ENCODE measurements around the gene SOX18.

Gene SOX18

DNA sequence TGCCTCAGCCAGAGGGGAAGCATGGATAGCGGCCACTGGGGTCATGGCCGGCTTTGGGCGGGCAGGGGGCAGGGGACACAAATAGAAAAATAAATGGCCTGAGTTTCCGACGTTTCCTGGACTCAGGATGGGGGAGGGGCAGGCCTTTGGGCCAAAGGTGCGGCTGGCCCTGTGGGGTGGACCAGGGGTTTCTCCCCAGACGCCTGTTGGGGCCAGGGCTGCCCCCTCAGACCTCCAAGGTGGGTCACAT lies 7.1 kb upstream of the SOX18 start:
- no peak overlapping the region for H4K8ac ChIP-seq (ENCODE audit: low read depth, low read length)
- H3K4me3 ChIP-seq (ENCODE audit: low read depth, low read length): no peak overlapping the region
- H2BK12ac ChIP-seq (ENCODE audit: low read length): peak overlapping the region; percentile 70
- peaks cover 16% of the 10 kb centered on the region for H3K79me1 ChIP-seq (ENCODE audit: low read length)
- H3K27ac ChIP-seq (ENCODE audit: low read depth, low read length): no peak overlapping the region
- peak overlapping the region; percentile 20 for H2BK120ac ChIP-seq (ENCODE audit: insufficient read depth, low read length, poor library complexity)
- no CpG with 5 or more reads among the region's 7 CpGs for WGBS (ENCODE audit: extremely low coverage, insufficient coverage, insufficient read length)
- peak overlapping the region; percentile 41 for H4K91ac ChIP-seq (ENCODE audit: low read depth, low read length)
- H3K18ac ChIP-seq (ENCODE audit: low read length): no peak overlapping the region
- H3K4ac ChIP-seq (ENCODE audit: low read depth, low read length): no peak overlapping the region
- no peak for DNase-seq
- H3K4me2 ChIP-seq (ENCODE audit: low read length): no peak overlapping the region
- H2BK5ac ChIP-seq (ENCODE audit: low read depth, low read length, poor library complexity): no peak overlapping the region
- no peak overlapping the region for H2AFZ ChIP-seq (ENCODE audit: insufficient read depth, low read length, poor library complexity)
- no peak overlapping the region for H4K12ac ChIP-seq (ENCODE audit: low read depth, low read length)
- H3K9me3 ChIP-seq (ENCODE audit: insufficient read depth, low read depth, low read length): no peaks in the 10 kb centered on the region
- no peaks in the 10 kb centered on the region for H3K36me3 ChIP-seq (ENCODE audit: control insufficient read depth in 1 of 2, insufficient read depth in 2 of 2, low read length in 2 of 2)
- H2AK5ac ChIP-seq (ENCODE audit: low read length): peak overlapping the region; percentile 6
- H3K79me2 ChIP-seq (ENCODE audit: control insufficient read depth, insufficient read depth, low read length, poor library complexity): no peaks in the 10 kb centered on the region
- no peak overlapping the region for H3K23ac ChIP-seq (ENCODE audit: low read length)
- H3K14ac ChIP-seq (ENCODE audit: low read length): no peak overlapping the region
- H3K4me1 ChIP-seq (ENCODE audit: control insufficient read depth in 1 of 2, insufficient read depth in 2 of 2, low read length in 2 of 2): peaks cover 20 to 33% of the 10 kb centered on the region in 2 experiments
- no peak overlapping the region for H3K9ac ChIP-seq (ENCODE audit: low read length)
- no peaks in the 10 kb centered on the region for H3K27me3 ChIP-seq (ENCODE audit: insufficient read depth, low read length)

GRCh38 chr20:64055893-64056638 lies 6.6 kb upstream of the SOX18 start:
- Histone ChIP-seq H3K79me1 (ENCODE audit: low read length) (peaks cover 16% of the 10 kb centered on the region), H4K8ac (ENCODE audit: low read depth, low read length) (peak overlapping the region; percentile 61), H3K27ac (ENCODE audit: low read depth, low read length) (peak overlapping the region; percentile 20), H3K27me3 (ENCODE audit: insufficient read depth, low read length) (peaks cover 1% of the 10 kb centered on the region), H3K23ac (ENCODE audit: low read length) (no peak overlapping the region), H3K9me3 (ENCODE audit: insufficient read depth, low read depth, low read length) (no peaks in the 10 kb centered on the region), H2BK120ac (ENCODE audit: insufficient read depth, low read length, poor library complexity) (peak overlapping the region; percentile 20), H3K4me2 (ENCODE audit: low read length) (no peak overlapping the region), H2BK5ac (ENCODE audit: low read depth, low read length, poor library complexity) (peak overlapping the region; percentile 61), H3K36me3 (ENCODE audit: control insufficient read depth in 1 of 2, insufficient read depth in 2 of 2, low read length in 2 of 2) (no peaks in the 10 kb centered on the region), H3K14ac (ENCODE audit: low read length) (peak overlapping the region; percentile 81), H4K91ac (ENCODE audit: low read depth, low read length) (peak overlapping the region; percentile 87), H3K79me2 (ENCODE audit: control insufficient read depth, insufficient read depth, low read length, poor library complexity) (no peaks in the 10 kb centered on the region), H3K4me1 (ENCODE audit: control insufficient read depth in 1 of 2, insufficient read depth in 2 of 2, low read length in 2 of 2) (peaks cover 20 to 33% of the 10 kb centered on the region in 2 experiments), H2AK5ac (ENCODE audit: low read length) (peak overlapping the region; percentile 65), H2AFZ (ENCODE audit: insufficient read depth, low read length, poor library complexity) (no peak overlapping the region), H3K9ac (ENCODE audit: low read length) (no peak overlapping the region), H3K4me3 (ENCODE audit: low read depth, low read length) (no peak overlapping the region), H2BK12ac (ENCODE audit: low read length) (peak overlapping the region; percentile 77), H4K12ac (ENCODE audit: low read depth, low read length) (peak overlapping the region; percentile 49), H3K4ac (ENCODE audit: low read depth, low read length) (no peak overlapping the region), H3K18ac (ENCODE audit: low read length) (peak overlapping the region; percentile 71)
- WGBS (ENCODE audit: extremely low coverage, insufficient coverage, insufficient read length): no CpG with 5 or more reads among the region's 22 CpGs
- no peak for DNase-seq

- no CpG with 5 or more reads among the region's 9 CpGs for WGBS (ENCODE audit: extremely low coverage, insufficient coverage, insufficient read length)
- H3K4me2 ChIP-seq (ENCODE audit: low read length): no peak overlapping the region
- peaks cover 7% of the 10 kb centered on the region for H3K27me3 ChIP-seq (ENCODE audit: insufficient read depth, low read length)
- peak overlapping the region; percentile 51 for H4K8ac ChIP-seq (ENCODE audit: low read depth, low read length)
- peak overlapping the region; percentile 56 for H3K18ac ChIP-seq (ENCODE audit: low read length)
- peak overlapping the region; percentile 61 for H2BK5ac ChIP-seq (ENCODE audit: low read depth, low read length, poor library complexity)
- H3K79me1 ChIP-seq (ENCODE audit: low read length): peaks cover 16% of the 10 kb centered on the region
- H3K4me1 ChIP-seq (ENCODE audit: control insufficient read depth in 1 of 2, insufficient read depth in 2 of 2, low read length in 2 of 2): peaks cover 20 to 33% of the 10 kb centered on the region in 2 experiments
- no peak overlapping the region for H2AFZ ChIP-seq (ENCODE audit: insufficient read depth, low read length, poor library complexity)
- peak overlapping the region; percentile 53 for H2AK5ac ChIP-seq (ENCODE audit: low read length)
- peak overlapping the region; percentile 39 for H4K12ac ChIP-seq (ENCODE audit: low read depth, low read length)
- no peak overlapping the region for H3K23ac ChIP-seq (ENCODE audit: low read length)
- peak overlapping the region; percentile 29 for H3K4ac ChIP-seq (ENCODE audit: low read depth, low read length)
- no peak overlapping the region for H3K4me3 ChIP-seq (ENCODE audit: low read depth, low read length)
- no peak for DNase-seq
- no peaks in the 10 kb centered on the region for H3K36me3 ChIP-seq (ENCODE audit: control insufficient read depth in 1 of 2, insufficient read depth in 2 of 2, low read length in 2 of 2)
- H2BK120ac ChIP-seq (ENCODE audit: insufficient read depth, low read length, poor library complexity): peak overlapping the region; percentile 41
- H2BK12ac ChIP-seq (ENCODE audit: low read length): peak overlapping the region; percentile 47
- no peaks in the 10 kb centered on the region for H3K79me2 ChIP-seq (ENCODE audit: control insufficient read depth, insufficient read depth, low read length, poor library complexity)
- peak overlapping the region; percentile 66 for H3K14ac ChIP-seq (ENCODE audit: low read length)
- H3K9me3 ChIP-seq (ENCODE audit: insufficient read depth, low read depth, low read length): no peaks in the 10 kb centered on the region
- peak overlapping the region; percentile 9 for H3K27ac ChIP-seq (ENCODE audit: low read depth, low read length)
- peak overlapping the region; percentile 87 for H4K91ac ChIP-seq (ENCODE audit: low read depth, low read length)
- H3K9ac ChIP-seq (ENCODE audit: low read length): no peak overlapping the region
These were observed 6.0 kb upstream of the SOX18 start for GRCh38 chr20:64055396-64055892.

DNA sequence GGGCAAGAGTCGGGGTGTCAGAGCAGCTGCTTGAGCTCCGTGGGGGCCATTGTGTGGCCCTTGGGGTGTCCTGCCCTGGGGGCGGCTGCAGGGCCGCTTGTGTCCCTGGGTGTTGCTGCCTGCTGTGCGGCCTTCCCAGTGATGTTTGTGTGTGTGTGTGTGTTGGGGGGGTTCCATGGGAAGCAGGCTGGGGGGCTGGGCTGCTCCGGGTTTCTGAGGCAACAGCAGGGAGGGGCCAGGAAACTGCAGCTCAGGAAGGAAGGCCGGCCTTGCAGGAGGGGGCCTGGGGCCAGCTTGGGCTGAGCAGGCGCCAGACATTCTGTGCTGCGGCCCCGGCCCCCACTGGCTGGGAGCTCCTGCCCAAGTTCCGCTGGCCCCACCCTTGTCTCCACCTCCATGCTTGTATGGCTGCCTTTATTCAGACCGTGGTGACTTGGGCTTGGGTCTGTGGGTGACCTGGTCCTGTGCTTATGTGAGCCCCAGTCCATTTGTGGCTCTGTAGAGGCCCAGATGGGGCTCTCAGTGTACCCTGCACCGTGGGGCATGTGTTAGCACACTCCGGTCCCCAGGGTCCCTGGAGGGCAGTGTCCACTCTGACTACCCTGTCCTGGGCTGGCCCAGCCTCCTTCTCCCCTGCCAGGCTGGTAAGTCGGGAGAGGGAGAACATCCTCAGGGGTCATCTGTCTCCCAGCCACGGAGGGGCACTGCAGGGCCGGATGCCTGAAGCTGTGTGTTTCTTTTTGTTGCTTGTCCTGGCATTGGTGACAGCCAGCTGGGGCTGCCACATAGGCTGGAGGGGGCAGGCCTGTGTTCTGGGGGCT lies 4.6 kb upstream of the SOX18 start:
- Histone ChIP-seq H3K36me3 (ENCODE audit: control insufficient read depth in 1 of 2, insufficient read depth in 2 of 2, low read length in 2 of 2) (no peaks in the 10 kb centered on the region), H3K23ac (ENCODE audit: low read length) (no peak overlapping the region), H4K12ac (ENCODE audit: low read depth, low read length) (peak overlapping the region; percentile 38), H3K9me3 (ENCODE audit: insufficient read depth, low read depth, low read length) (no peaks in the 10 kb centered on the region), H3K27me3 (ENCODE audit: insufficient read depth, low read length) (peaks cover 20% of the 10 kb centered on the region), H2BK120ac (ENCODE audit: insufficient read depth, low read length, poor library complexity) (peak overlapping the region; percentile 57), H3K79me1 (ENCODE audit: low read length) (peaks cover 16% of the 10 kb centered on the region), H3K4me2 (ENCODE audit: low read length) (no peak overlapping the region), H4K8ac (ENCODE audit: low read depth, low read length) (peak overlapping the region; percentile 50), H3K9ac (ENCODE audit: low read length) (no peak overlapping the region), H3K4me1 (ENCODE audit: control insufficient read depth in 1 of 2, insufficient read depth in 2 of 2, low read length in 2 of 2) (peaks cover 20 to 33% of the 10 kb centered on the region in 2 experiments), H3K4me3 (ENCODE audit: low read depth, low read length) (no peak overlapping the region), H2AK5ac (ENCODE audit: low read length) (peak overlapping the region; percentile 60), H3K79me2 (ENCODE audit: control insufficient read depth, insufficient read depth, low read length, poor library complexity) (no peaks in the 10 kb centered on the region), H3K18ac (ENCODE audit: low read length) (peak overlapping the region; percentile 21), H2BK12ac (ENCODE audit: low read length) (peak overlapping the region; percentile 73), H4K91ac (ENCODE audit: low read depth, low read length) (peak overlapping the region; percentile 75), H2BK5ac (ENCODE audit: low read depth, low read length, poor library complexity) (peak overlapping the region; percentile 3), H3K27ac (ENCODE audit: low read depth, low read length) (no peak overlapping the region), H3K14ac (ENCODE audit: low read length) (peak overlapping the region; percentile 33), H2AFZ (ENCODE audit: insufficient read depth, low read length, poor library complexity) (peak overlapping the region; percentile 21), H3K4ac (ENCODE audit: low read depth, low read length) (no peak overlapping the region)
- WGBS (ENCODE audit: extremely low coverage, insufficient coverage, insufficient read length): no CpG with 5 or more reads among the region's 17 CpGs
- no peak for DNase-seq

Measured in trophoblast cell (in vitro differentiated cells and primary cell).